Neural progenitor cell (in vitro differentiated cells): ENCODE measurements around the gene GXYLT1. TPM values are rescaled to one million over a fixed set of nuclear protein-coding genes. Genes with fewer than 3 reads are reported as not detected.

Experiments
- DNase-seq: peaks from one replicate; pipeline ENCODE4 v3.0.0-alpha.2; 2016; ENCODE audit warnings: low spot score
- H2AFZ ChIP-seq: fragments of 200-600 bp; sonication (generic); replicated peaks from 2 replicates; pipeline ENCODE4 v1.6.1; 2016; ENCODE audit warnings: antibody characterized with exemption
- H3F3A ChIP-seq: fragments of 200-600 bp; sonication (generic); 2 replicates; pipeline ENCODE4 v1.6.1; 2016; ENCODE audit warnings: antibody characterized with exemption, low read depth
- H3K27ac ChIP-seq: fragments of 200-600 bp; sonication (generic); 2 replicates; pipeline ENCODE4 v1.5.1; 2016; ENCODE audit warnings: mild to moderate bottlenecking
- H3K27me3 ChIP-seq: fragments of 200-600 bp; sonication (generic); 2 replicates; pipeline ENCODE4 v1.6.1; 2016; ENCODE audit warnings: mild to moderate bottlenecking, moderate library complexity
- H3K36me3 ChIP-seq: fragments of 200-600 bp; sonication (generic); 2 replicates; pipeline ENCODE4 v1.5.1; 2016
- H3K4me1 ChIP-seq: fragments of 200-600 bp; sonication (generic); 2 replicates; pipeline ENCODE4 v1.6.1; 2016; ENCODE audit warnings: mixed run types
- H3K4me2 ChIP-seq: fragments of 200-600 bp; sonication (generic); 2 replicates; pipeline ENCODE4 v1.6.1; 2016
- H3K4me3 ChIP-seq: fragments of 200-600 bp; sonication (generic); 2 replicates; pipeline ENCODE4 v1.5.1; 2016
- H3K79me2 ChIP-seq: fragments of 200-600 bp; sonication (generic); 2 replicates; pipeline ENCODE4 v1.6.1; 2016; ENCODE audit warnings: low read depth
- H3K9ac ChIP-seq: fragments of 200-600 bp; sonication (generic); 2 replicates; pipeline ENCODE4 v1.6.1; 2016
- H3K9me3 ChIP-seq: fragments of 200-600 bp; sonication (generic); 2 replicates; pipeline ENCODE4 v1.5.1; 2016; ENCODE audit warnings: low read depth
- H4K20me1 ChIP-seq: fragments of 200-600 bp; sonication (generic); 2 replicates; pipeline ENCODE4 v1.6.1; 2016; ENCODE audit warnings: low read depth
- H3K27ac Mint-ChIP-seq: 3 replicates; pipeline ENCODE4 v1.8.0; 2021; ENCODE audit warnings: mixed read lengths
- H3K27me3 Mint-ChIP-seq: 2 replicates; pipeline ENCODE4 v1.8.0; 2022; ENCODE audit warnings: low read depth, mild to moderate bottlenecking, inconsistent platforms, moderate library complexity, mixed read lengths; ENCODE audit not compliant: insufficient read depth
- H3K36me3 Mint-ChIP-seq: 3 replicates; pipeline ENCODE4 v1.8.0; 2021; ENCODE audit warnings: mixed read lengths
- H3K4me1 Mint-ChIP-seq: 3 replicates; pipeline ENCODE4 v1.8.0; 2021; ENCODE audit warnings: mixed read lengths
- H3K4me3 Mint-ChIP-seq: 3 replicates; pipeline ENCODE4 v1.8.0; 2021; ENCODE audit warnings: mild to moderate bottlenecking, moderate library complexity, mixed read lengths
- H3K9me3 Mint-ChIP-seq: 3 replicates; pipeline ENCODE4 v1.8.0; 2020; ENCODE audit warnings: mixed read lengths
- EZH2 ChIP-seq: fragments of 200-600 bp; sonication (generic); IDR thresholded peaks from 2 replicates; pipeline ENCODE4 v1.6.1; 2017; ENCODE audit warnings: antibody characterized with exemption, mild to moderate bottlenecking, moderate library complexity
- EZH2phosphoT487 ChIP-seq: fragments of 200-600 bp; sonication (generic); IDR thresholded peaks from 2 replicates; pipeline ENCODE4 v1.6.1; 2017; ENCODE audit warnings: antibody characterized with exemption
- total RNA-seq: library from RNA; depleted of rRNA; stranded (reverse); fragments of >200 nt; gene quantifications from 2 replicates; pipeline ENCODE4 v1.2.3, GENCODE V29; 2015; ENCODE audit warnings: low replicate concordance
- TF ChIP-seq, protein P1 (sequence below): fragments of 200-600 bp; sonication (generic); IDR thresholded peaks from 2 replicates; pipeline ENCODE4 v1.5.1; 2017; ENCODE audit warnings: antibody characterized with exemption, mild to moderate bottlenecking

Gene GXYLT1
- total RNA-seq, 1 donor from 2014 or later, result 27.5 TPM

- H3K27me3 Mint-ChIP-seq, result no peaks in the 10 kb centered on the region
- H3K9me3 ChIP-seq, result no peaks in the 10 kb centered on the region
- H3K27ac Mint-ChIP-seq, result no peak overlapping the region
- peaks cover 4% of the 10 kb centered on the region for H3K4me1 Mint-ChIP-seq
- H4K20me1 ChIP-seq, result peaks cover 2% of the 10 kb centered on the region
- H3K9me3 Mint-ChIP-seq, result peaks cover 23% of the 10 kb centered on the region
- no peaks in the 10 kb centered on the region for H3K36me3 ChIP-seq
- no peak overlapping the region for H3K27ac ChIP-seq
- no peaks in the 10 kb centered on the region for H3K4me1 ChIP-seq
- no peak overlapping the region for H3K9ac ChIP-seq
- DNase-seq, result no peak
- H3K36me3 Mint-ChIP-seq, result peaks cover 27% of the 10 kb centered on the region
- H3K4me3 ChIP-seq, result no peak overlapping the region
- H2AFZ ChIP-seq, result no peak overlapping the region
- H3K27me3 ChIP-seq, result no peaks in the 10 kb centered on the region
- no peak overlapping the region for H3K4me3 Mint-ChIP-seq
- H3K4me2 ChIP-seq, result no peak overlapping the region
- H3F3A ChIP-seq, result no peaks in the 10 kb centered on the region
- peaks cover 94% of the 10 kb centered on the region for H3K79me2 ChIP-seq
- TF ChIP-seq EZH2 (no peak), EZH2phosphoT487 (no peak)
- TF ChIP-seq, protein P1, sequence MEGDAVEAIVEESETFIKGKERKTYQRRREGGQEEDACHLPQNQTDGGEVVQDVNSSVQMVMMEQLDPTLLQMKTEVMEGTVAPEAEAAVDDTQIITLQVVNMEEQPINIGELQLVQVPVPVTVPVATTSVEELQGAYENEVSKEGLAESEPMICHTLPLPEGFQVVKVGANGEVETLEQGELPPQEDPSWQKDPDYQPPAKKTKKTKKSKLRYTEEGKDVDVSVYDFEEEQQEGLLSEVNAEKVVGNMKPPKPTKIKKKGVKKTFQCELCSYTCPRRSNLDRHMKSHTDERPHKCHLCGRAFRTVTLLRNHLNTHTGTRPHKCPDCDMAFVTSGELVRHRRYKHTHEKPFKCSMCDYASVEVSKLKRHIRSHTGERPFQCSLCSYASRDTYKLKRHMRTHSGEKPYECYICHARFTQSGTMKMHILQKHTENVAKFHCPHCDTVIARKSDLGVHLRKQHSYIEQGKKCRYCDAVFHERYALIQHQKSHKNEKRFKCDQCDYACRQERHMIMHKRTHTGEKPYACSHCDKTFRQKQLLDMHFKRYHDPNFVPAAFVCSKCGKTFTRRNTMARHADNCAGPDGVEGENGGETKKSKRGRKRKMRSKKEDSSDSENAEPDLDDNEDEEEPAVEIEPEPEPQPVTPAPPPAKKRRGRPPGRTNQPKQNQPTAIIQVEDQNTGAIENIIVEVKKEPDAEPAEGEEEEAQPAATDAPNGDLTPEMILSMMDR, result no peak
Observed at GRCh38 chr12:42135259-42135814, 9.3 kb downstream of the GXYLT1 start.

DNA sequence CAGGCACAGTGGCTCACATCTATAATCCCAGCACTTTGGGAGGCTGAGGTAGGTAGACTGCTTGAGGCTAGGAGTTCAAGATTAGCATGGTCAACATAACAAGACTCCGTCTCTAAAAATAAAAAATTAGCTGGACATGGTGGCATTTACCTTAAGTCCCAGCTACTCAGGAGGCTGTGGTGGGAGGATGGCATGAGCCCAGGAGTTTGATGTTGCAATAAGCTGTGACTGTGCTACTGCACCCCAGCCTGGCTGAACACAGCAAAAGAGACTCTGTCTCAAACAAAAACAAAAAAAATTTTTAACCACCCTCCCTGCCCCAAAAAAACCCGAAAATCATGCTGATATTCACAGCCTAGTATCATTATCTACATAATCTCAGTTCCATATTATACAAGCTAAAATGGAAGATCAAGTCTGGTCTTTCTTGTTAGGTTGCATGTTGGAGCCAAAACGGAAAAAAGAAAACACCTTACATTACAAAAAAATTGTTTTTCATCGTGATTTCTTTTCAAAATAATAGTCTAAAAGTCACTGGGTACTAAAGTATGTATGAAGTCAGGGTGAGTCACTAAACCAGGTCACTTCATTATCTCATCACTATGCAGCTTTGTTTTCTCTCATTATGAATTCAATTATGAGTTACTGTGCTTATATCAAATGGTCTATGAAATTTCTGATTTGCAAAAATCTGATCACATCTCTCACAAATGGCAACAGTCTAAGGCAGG is 13.8 kb downstream of the GXYLT1 start:
- Histone ChIP-seq H3K4me1 (no peaks in the 10 kb centered on the region), H3K27ac (no peak overlapping the region), H2AFZ (no peak overlapping the region), H3K79me2 (peaks cover 82% of the 10 kb centered on the region), H3K4me3 (no peak overlapping the region), H3K4me2 (no peak overlapping the region), H4K20me1 (peaks cover 6% of the 10 kb centered on the region), H3K36me3 (no peaks in the 10 kb centered on the region), H3K9ac (no peak overlapping the region), H3K27me3 (no peaks in the 10 kb centered on the region), H3F3A (no peaks in the 10 kb centered on the region), H3K9me3 (no peaks in the 10 kb centered on the region)
- peaks cover 15% of the 10 kb centered on the region for H3K9me3 Mint-ChIP-seq
- no peaks in the 10 kb centered on the region for H3K27me3 Mint-ChIP-seq
- H3K4me3 Mint-ChIP-seq, result no peak overlapping the region
- DNase-seq, result no peak
- TF ChIP-seq EZH2 (no peak), EZH2phosphoT487 (no peak)
- TF ChIP-seq, protein P1, result no peak
- H3K36me3 Mint-ChIP-seq, result peaks cover 14% of the 10 kb centered on the region
- H3K27ac Mint-ChIP-seq, result no peak overlapping the region
- H3K4me1 Mint-ChIP-seq, result peaks cover 7% of the 10 kb centered on the region

DNA sequence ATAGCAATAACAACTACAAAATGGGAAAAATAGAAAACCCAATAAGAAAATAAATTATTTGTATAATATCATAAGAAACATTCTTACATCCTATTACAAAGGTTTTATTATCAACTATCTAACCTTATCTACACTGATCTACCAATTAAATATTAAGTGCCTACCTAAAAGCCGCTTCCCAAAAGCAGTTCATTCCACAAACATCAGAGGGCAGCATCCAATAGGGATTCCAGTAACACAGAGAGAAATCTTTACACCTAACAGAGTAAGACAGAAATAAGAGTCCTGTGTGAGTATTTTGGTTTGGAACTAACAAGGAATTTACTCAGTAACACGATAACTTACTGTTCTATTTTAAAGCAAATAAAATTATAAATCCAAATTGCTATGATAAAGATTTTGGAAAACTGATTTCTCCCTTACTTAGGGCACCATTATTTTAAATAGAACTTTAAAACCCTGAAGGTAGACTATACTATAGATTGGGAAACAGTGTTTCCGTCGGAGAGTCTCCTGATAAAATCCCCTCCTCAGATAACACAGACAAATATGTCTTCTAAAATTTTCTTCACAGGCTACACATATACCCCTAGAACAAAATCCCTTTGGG is 15.0 kb downstream of the GXYLT1 start:
- peak; percentile 66 for DNase-seq
- H3F3A ChIP-seq, result peaks cover 10% of the 10 kb centered on the region
- H3K27ac ChIP-seq, result no peak overlapping the region
- H3K4me2 ChIP-seq, result no peak overlapping the region
- peaks cover 75% of the 10 kb centered on the region for H3K79me2 ChIP-seq
- H3K36me3 Mint-ChIP-seq, result peaks cover 7% of the 10 kb centered on the region
- no peak overlapping the region for H3K27ac Mint-ChIP-seq
- no peak overlapping the region for H3K4me3 Mint-ChIP-seq
- peaks cover 10% of the 10 kb centered on the region for H3K4me1 ChIP-seq
- peaks cover 9% of the 10 kb centered on the region for H4K20me1 ChIP-seq
- no peak overlapping the region for H2AFZ ChIP-seq
- H3K9me3 ChIP-seq, result no peaks in the 10 kb centered on the region
- no peaks in the 10 kb centered on the region for H3K27me3 ChIP-seq
- peaks cover 7% of the 10 kb centered on the region for H3K4me1 Mint-ChIP-seq
- H3K9me3 Mint-ChIP-seq, result peaks cover 9% of the 10 kb centered on the region
- no peak overlapping the region for H3K9ac ChIP-seq
- H3K27me3 Mint-ChIP-seq, result no peaks in the 10 kb centered on the region
- H3K36me3 ChIP-seq, result no peaks in the 10 kb centered on the region
- H3K4me3 ChIP-seq, result no peak overlapping the region
- TF ChIP-seq EZH2 (no peak), EZH2phosphoT487 (no peak)
- TF ChIP-seq, protein P1, result peak; percentile 90
